Muscle of leg (tissue), 11 donors: ENCODE data around the gene KIF11. TPM values are rescaled to one million over a fixed set of nuclear protein-coding genes. Genes with fewer than 3 reads are reported as not detected.
A peak's percentile ranks its signal among the peaks of the same experiment; 100 is the strongest.
"Not testable (repeated sequence)": the region's sequence is repeated elsewhere in the genome, so short reads cannot be mapped to it uniquely, and the experiment has no call there.

ENCODE experiments used
- DNase-seq: peaks from one replicate; pipeline ENCODE4 v3.0.0; 2013
- H3K27ac ChIP-seq: one replicate; pipeline ENCODE4 v1.5.1; 2013; ENCODE audit warnings: mild to moderate bottlenecking, low read length, control low read depth
- H3K27me3 ChIP-seq: one replicate; pipeline ENCODE4 v1.6.1; 2013; ENCODE audit warnings: low read length; ENCODE audit not compliant: control insufficient read depth, insufficient read depth
- H3K36me3 ChIP-seq: one replicate; pipeline ENCODE4 v1.6.1; 2013; ENCODE audit warnings: low read length; ENCODE audit not compliant: control insufficient read depth, insufficient read depth
- H3K4me1 ChIP-seq: one replicate; pipeline ENCODE4 v1.6.1; 2013; ENCODE audit warnings: low read length; ENCODE audit not compliant: control insufficient read depth, insufficient read depth
- H3K4me3 ChIP-seq: one replicate; pipeline ENCODE4 v1.5.1; 2013; ENCODE audit warnings: low read length, control low read depth
- H3K9me3 ChIP-seq: replicated peaks from 2 replicates; pipeline ENCODE4 v1.6.1; 2013; ENCODE audit warnings: low read depth, low read length; ENCODE audit not compliant: control insufficient read depth
- WGBS: methylation state at CpG from one replicate; pipeline ENCODE4 v1.1.5; 2013; ENCODE audit warnings: missing lambda C conversion rate; ENCODE audit not compliant: insufficient coverage; 5-methylcytosine and 5-hydroxymethylcytosine counted together
- polyA plus RNA-seq, 8 donors: library from polyadenylated mRNA; unstranded; fragments of 120-200 nt; gene quantifications; one replicate each; pipeline versions ENCODE4 v1.2.1 to v1.2.3, GENCODE V29; 2013; ENCODE audit warnings: inconsistent platforms in 1 of 8, low replicate concordance in 1 of 8; ENCODE audit not compliant: insufficient read length in 8 of 8, insufficient read depth in 1 of 8
- total RNA-seq: library from RNA; stranded (reverse); fragments of 120-200 nt; gene quantifications from one replicate; pipeline ENCODE4 v1.2.4, GENCODE V29; 2013

KIF11 gene
- total and polyA plus RNA-seq, 9 donors, result 12.3 to 27.1 (median 18.3) TPM

- no peak overlapping the region for H3K4me3 ChIP-seq
- WGBS, result no CpG with 5 or more reads among the region's 4 CpGs
These were observed 24.9 kb upstream of the KIF11 start for GRCh38 chr10:92567952-92568600.

GRCh38 chr10:92569071-92569470, 23.9 kb upstream of the KIF11 start:
- no peak for DNase-seq
- H3K27ac ChIP-seq, result no peak overlapping the region
- peaks cover 10% of the 10 kb centered on the region for H3K4me1 ChIP-seq
- no peaks in the 10 kb centered on the region for H3K9me3 ChIP-seq
- H3K36me3 ChIP-seq, result no peaks in the 10 kb centered on the region
- H3K4me3 ChIP-seq, result no peak overlapping the region
- H3K27me3 ChIP-seq, result no peaks in the 10 kb centered on the region
- WGBS, result 93% methylated on average over 2 of the region's 2 CpGs

More at GRCh38 chr10:92567952-92568600, 24.9 kb upstream of the KIF11 start:
- no peak overlapping the region for H3K27ac ChIP-seq
- no peaks in the 10 kb centered on the region for H3K36me3 ChIP-seq
- no peak for DNase-seq
- no peaks in the 10 kb centered on the region for H3K27me3 ChIP-seq
- H3K9me3 ChIP-seq, result no peaks in the 10 kb centered on the region
- H3K4me1 ChIP-seq, result peaks cover 9% of the 10 kb centered on the region

DNA sequence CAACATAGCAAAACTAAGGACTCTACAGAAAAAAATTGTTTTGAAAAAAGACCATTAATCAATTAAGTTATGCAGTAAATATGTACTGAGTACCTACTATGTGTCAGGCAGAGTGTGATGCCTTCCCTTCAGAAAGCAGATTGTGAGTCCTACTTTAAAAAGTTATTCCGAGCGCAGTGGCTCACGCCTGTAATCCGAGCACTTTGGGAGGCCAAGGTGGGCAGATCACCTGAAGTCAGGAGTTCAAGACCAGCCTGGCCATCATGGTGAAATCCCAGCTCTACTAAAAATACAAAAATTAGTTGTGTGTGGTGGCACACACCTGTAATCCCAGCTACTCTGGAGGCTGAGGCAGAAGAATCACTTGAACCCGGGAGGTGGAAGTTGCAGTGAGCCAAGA, 23.3 kb upstream of the KIF11 start:
- not testable (repeated sequence) for H3K27ac ChIP-seq, H3K27me3 ChIP-seq, H3K36me3 ChIP-seq, H3K4me3 ChIP-seq, H3K9me3 ChIP-seq, DNase-seq
- peaks cover 10% of the 10 kb centered on the region for H3K4me1 ChIP-seq
- WGBS, result 94% methylated on average over 3 of the region's 5 CpGs

DNA sequence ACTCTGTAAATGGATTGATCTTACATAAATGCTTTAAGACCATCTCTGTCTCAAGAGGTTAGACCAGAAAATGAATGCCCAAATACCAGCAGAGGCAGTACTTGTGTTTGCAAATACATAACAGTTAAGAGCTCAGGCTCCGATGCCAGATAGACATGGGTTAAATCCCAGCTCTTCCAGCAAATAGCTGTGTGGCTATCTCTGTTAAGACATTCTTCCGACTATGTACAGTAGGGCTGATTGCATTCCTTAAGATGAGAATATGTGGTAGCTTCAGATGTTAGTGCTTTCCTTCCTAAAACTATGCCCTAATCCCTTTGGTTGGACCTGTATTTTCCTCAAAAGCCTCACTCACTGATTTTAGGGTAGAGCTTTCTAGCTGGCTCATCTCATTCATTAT, 21.3 kb upstream of the KIF11 start:
- Histone ChIP-seq H3K4me3 (no peak overlapping the region), H3K27ac (no peak overlapping the region), H3K27me3 (no peaks in the 10 kb centered on the region), H3K36me3 (no peaks in the 10 kb centered on the region), H3K4me1 (peaks cover 10% of the 10 kb centered on the region), H3K9me3 (no peaks in the 10 kb centered on the region)
- WGBS, result 100% methylated on average over 1 of the region's 2 CpGs
- DNase-seq, result no peak

- WGBS, result 64% methylated on average over 6 of the region's 8 CpGs
- Histone ChIP-seq H3K36me3 (no peaks in the 10 kb centered on the region), H3K9me3 (no peaks in the 10 kb centered on the region), H3K4me3 (peak overlapping the region; percentile 96), H3K27ac (no peak overlapping the region), H3K4me1 (peaks cover 10% of the 10 kb centered on the region), H3K27me3 (no peaks in the 10 kb centered on the region)
- DNase-seq, result peak; percentile 6
These were observed 20.4 kb upstream of the KIF11 start for GRCh38 chr10:92572362-92573090.

DNA sequence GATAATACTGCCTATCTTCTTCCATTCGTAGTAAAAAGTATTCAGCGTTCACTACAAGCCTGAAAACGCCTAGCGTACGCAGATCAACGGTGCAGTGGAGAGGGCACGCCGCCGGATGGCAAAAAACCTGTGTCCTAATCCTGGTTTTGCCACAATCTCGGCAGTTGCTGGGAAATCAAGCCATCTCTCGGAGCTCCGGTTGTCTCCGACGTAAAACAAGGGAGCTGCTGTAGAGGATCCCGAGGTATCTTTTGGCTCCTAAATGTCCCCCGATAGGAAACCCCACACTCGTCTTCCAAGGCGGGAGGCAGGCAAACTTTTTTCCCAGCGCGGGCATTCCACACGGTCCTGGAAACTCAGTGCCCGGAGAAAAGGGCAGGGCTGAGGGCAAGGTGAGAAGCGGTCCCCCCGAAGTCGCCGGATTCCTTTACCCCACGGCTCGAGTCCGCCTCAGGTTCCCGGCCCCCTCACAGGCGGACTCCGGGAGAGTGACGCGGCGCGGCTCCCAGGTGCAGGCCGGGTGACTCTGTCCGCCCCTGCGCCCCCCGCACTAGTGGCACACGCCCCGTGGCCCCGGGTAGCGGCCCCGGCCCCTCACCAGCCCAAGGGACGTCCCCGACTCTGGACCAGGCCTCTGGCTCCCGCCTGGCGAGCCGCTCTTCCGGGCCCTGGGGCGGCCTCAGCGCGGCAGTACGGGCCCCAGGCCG, 19.7 kb upstream of the KIF11 start:
- 1% methylated on average over 56 of the region's 56 CpGs for WGBS
- no peaks in the 10 kb centered on the region for H3K27me3 ChIP-seq
- H3K36me3 ChIP-seq, result no peaks in the 10 kb centered on the region
- peaks cover 10% of the 10 kb centered on the region for H3K4me1 ChIP-seq
- H3K9me3 ChIP-seq, result no peaks in the 10 kb centered on the region
- DNase-seq, result peak; percentile 24
- peak overlapping the region; percentile 96 for H3K4me3 ChIP-seq
- H3K27ac ChIP-seq, result peak overlapping the region; percentile 98

GRCh38 chr10:92573798-92574547, 19.0 kb upstream of the KIF11 start, which contains the start of gene IDE:
Gene IDE (minus strand): TSS chr10:92574093. CDS start chr10:92574019, 74 bp downstream.
- Histone ChIP-seq H3K4me1 (peaks cover 10% of the 10 kb centered on the region), H3K27me3 (no peaks in the 10 kb centered on the region), H3K27ac (peak within 1 kb of the TSS; percentile 98), H3K9me3 (no peaks in the 10 kb centered on the region), H3K4me3 (peak within 1 kb of the TSS; percentile 96), H3K36me3 (no peaks in the 10 kb centered on the region)
- under 1% methylated on average over 76 of the region's 80 CpGs for WGBS
- DNase-seq, result peak; percentile 92

DNA sequence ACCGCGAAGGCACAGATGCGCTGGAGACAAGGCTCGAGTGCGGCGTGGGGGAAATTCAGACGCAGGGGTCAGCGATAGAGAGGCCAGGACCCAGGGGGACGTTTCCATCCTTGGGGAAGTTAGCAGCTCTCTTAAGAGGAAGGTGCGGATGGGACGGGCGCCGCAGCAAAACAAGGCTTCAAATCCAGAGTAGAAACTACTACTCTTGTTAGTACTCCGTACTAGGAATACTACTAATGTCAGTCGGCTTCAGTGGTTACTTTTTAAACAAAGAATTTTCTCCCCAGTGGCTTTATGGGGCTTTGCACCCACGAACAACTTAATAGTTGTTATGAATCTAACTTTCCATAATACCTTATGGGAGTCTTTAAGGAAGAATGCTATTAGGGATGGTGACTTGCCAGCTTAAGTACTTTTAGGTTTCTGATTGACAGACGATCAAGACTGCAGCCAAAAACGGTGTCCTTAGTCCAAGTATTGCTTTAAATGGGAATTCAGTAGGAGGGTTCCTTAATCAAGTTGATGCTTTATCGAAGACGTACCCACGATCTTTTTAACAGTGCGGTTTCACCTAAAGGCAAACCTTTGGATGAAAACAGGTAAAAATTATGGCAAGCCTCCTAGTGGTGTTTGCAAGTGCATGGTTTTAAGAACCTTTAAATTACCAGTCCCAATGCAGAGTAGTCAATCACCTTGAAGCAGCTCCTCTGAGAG, 18.2 kb upstream of the KIF11 start:
- peaks cover 10% of the 10 kb centered on the region for H3K4me1 ChIP-seq
- no peaks in the 10 kb centered on the region for H3K9me3 ChIP-seq
- WGBS, result 9% methylated on average over 13 of the region's 22 CpGs
- H3K4me3 ChIP-seq, result peak overlapping the region; percentile 96
- no peaks in the 10 kb centered on the region for H3K27me3 ChIP-seq
- H3K36me3 ChIP-seq, result no peaks in the 10 kb centered on the region
- peak overlapping the region; percentile 98 for H3K27ac ChIP-seq
- DNase-seq, result peak; percentile 9

DNA sequence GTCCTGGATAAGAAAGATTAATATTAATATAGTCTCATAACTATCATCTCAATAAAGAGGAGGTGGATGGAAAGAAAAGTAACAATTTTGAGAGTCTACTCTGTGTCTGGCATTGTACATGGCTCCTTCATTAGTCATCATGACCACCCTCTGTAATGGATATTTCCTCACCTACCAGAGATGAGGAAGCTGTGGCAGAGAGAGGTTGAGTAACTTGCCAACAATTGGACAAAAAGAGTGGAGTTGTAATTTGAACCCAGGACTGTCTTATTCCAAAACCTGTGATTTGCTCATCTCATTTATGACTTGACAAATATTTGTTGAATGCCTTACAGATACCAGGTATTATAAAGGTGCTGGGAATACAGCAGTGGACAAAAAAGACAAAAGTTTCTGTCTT, 17.0 kb upstream of the KIF11 start:
- no peak overlapping the region for H3K4me3 ChIP-seq
- H3K27me3 ChIP-seq, result no peaks in the 10 kb centered on the region
- H3K4me1 ChIP-seq, result peaks cover 10% of the 10 kb centered on the region
- no peaks in the 10 kb centered on the region for H3K36me3 ChIP-seq
- no peak overlapping the region for H3K27ac ChIP-seq
- DNase-seq, result no peak
- H3K9me3 ChIP-seq, result no peaks in the 10 kb centered on the region
